GM23248 (cell line): ENCODE data around the gene TJP2. TPM values are rescaled to one million over a fixed set of nuclear protein-coding genes. Genes with fewer than 3 reads are reported as not detected.

ENCODE experiments used
- DNase-seq: peaks from one replicate; pipeline ENCODE4 v3.0.0-alpha.2; 2015
- H2AFZ ChIP-seq: fragments of 200-600 bp; sonication (generic); 2 replicates; pipeline ENCODE4 v1.6.1; 2016; ENCODE audit warnings: antibody characterized with exemption
- H3F3A ChIP-seq: fragments of 200-600 bp; sonication (generic); 2 replicates; pipeline ENCODE4 v1.6.1; 2016; ENCODE audit warnings: mild to moderate bottlenecking, antibody characterized with exemption, mixed run types; ENCODE audit not compliant: insufficient read depth
- H3K27ac ChIP-seq: fragments of 200-600 bp; sonication (generic); 2 replicates; pipeline ENCODE4 v1.5.1; 2016; ENCODE audit warnings: mild to moderate bottlenecking
- H3K27me3 ChIP-seq: fragments of 200-600 bp; sonication (generic); replicated peaks from 2 replicates; pipeline ENCODE4 v1.6.1; 2016; ENCODE audit warnings: mild to moderate bottlenecking; ENCODE audit not compliant: insufficient read depth
- H3K36me3 ChIP-seq: fragments of 200-600 bp; sonication (generic); 2 replicates; pipeline ENCODE4 v1.6.1; 2016; ENCODE audit warnings: low read depth, mild to moderate bottlenecking
- H3K4me1 ChIP-seq: fragments of 200-600 bp; sonication (generic); 2 replicates; pipeline ENCODE4 v1.6.1; 2016; ENCODE audit warnings: mild to moderate bottlenecking; ENCODE audit not compliant: insufficient read depth
- H3K4me2 ChIP-seq: fragments of 200-600 bp; sonication (generic); one replicate; pipeline ENCODE4 v1.6.1; 2016; ENCODE audit warnings: mild to moderate bottlenecking; ENCODE audit not compliant: unreplicated experiment
- H3K4me3 ChIP-seq: fragments of 200-600 bp; sonication (generic); 2 replicates; pipeline ENCODE4 v1.5.1; 2016; ENCODE audit warnings: mild to moderate bottlenecking
- H3K79me2 ChIP-seq: fragments of 200-600 bp; sonication (generic); 2 replicates; pipeline ENCODE4 v1.6.1; 2016; ENCODE audit warnings: mild to moderate bottlenecking; ENCODE audit not compliant: insufficient read depth
- H3K9ac ChIP-seq: fragments of 200-600 bp; sonication (generic); 2 replicates; pipeline ENCODE4 v1.6.1; 2016; ENCODE audit warnings: mild to moderate bottlenecking
- H3K9me2 ChIP-seq: fragments of 200-600 bp; sonication (generic); 2 replicates; pipeline ENCODE4 v1.6.1; 2016; ENCODE audit warnings: mixed run types, mild to moderate bottlenecking, moderate library complexity; ENCODE audit not compliant: insufficient read depth
- H3K9me3 ChIP-seq: fragments of 200-600 bp; sonication (generic); one replicate; pipeline ENCODE4 v1.6.1; 2017; ENCODE audit warnings: low read depth
- H4K20me1 ChIP-seq: fragments of 200-600 bp; sonication (generic); 2 replicates; pipeline ENCODE4 v1.6.0; 2016; ENCODE audit not compliant: insufficient read depth
- EZH2 ChIP-seq: fragments of 200-600 bp; sonication (generic); IDR thresholded peaks from 2 replicates; pipeline ENCODE4 v1.6.1; 2018; ENCODE audit warnings: antibody characterized with exemption, mild to moderate bottlenecking; ENCODE audit not compliant: insufficient read depth, poor library complexity, severe bottlenecking
- EZH2phosphoT487 ChIP-seq: fragments of 200-600 bp; sonication (generic); IDR thresholded peaks from 2 replicates; pipeline ENCODE4 v1.6.1; 2018; ENCODE audit warnings: antibody characterized with exemption, moderate library complexity, mild to moderate bottlenecking, low read depth; ENCODE audit not compliant: insufficient read depth
- WGBS, 2 experiments: methylation state at CpG; one replicate each; pipeline ENCODE4 v1.1.6; 2015 to 2017; ENCODE audit warnings: low lambda C conversion rate in 2 of 2, low coverage in 1 of 2; ENCODE audit errors: missing lambda C conversion rate in 2 of 2; 5-methylcytosine and 5-hydroxymethylcytosine counted together
- in situ Hi-C: fragments of 300-500 bp; cut with MboI; formaldehyde crosslinking; loops from 2 replicates; pipeline ENCODE4 v1.15.0; 2020
- polyA plus RNA-seq: library from polyadenylated mRNA; unstranded; fragments of >200 nt; fragmentation: Nextera tagmentation; extraction: Ambion mirVana; gene quantifications from 2 replicates; pipeline ENCODE4 v1.2.1, GENCODE V29; 2016
- total RNA-seq: library from RNA; depleted of rRNA; stranded (reverse); fragments of >200 nt; shearing (Covaris generic); gene quantifications from 2 replicates; pipeline ENCODE4 v1.2.3, GENCODE V29; 2014

Gene TJP2
- total and polyA plus RNA-seq, 2 experiments from 2014 or later, result 5.5 to 8.6 TPM

- TF ChIP-seq EZH2, result no peak
- TF ChIP-seq EZH2phosphoT487, result no peak
- Histone ChIP-seq H3K4me1 (peaks cover 18% of the 10 kb centered on the region), H3K4me3 (no peak overlapping the region), H4K20me1 (no peaks in the 10 kb centered on the region), H3K36me3 (no peaks in the 10 kb centered on the region), H3K4me2 (no peak overlapping the region), H3K79me2 (peaks cover 74% of the 10 kb centered on the region), H3K9ac (no peak overlapping the region), H3K27me3 (no peaks in the 10 kb centered on the region), H3K9me2 (no peaks in the 10 kb centered on the region), H3K9me3 (no peaks in the 10 kb centered on the region), H3F3A (peaks cover 11% of the 10 kb centered on the region; the same call in 1 of the 2 replicates), H2AFZ (no peak overlapping the region), H3K27ac (no peak overlapping the region)
- no peak for DNase-seq
- WGBS, 2 experiments, result 95 to 97% methylated on average over 2 of the region's 2 CpGs
- in situ Hi-C loops, result no loop called here
Measured at GRCh38 chr9:69188975-69189374, 14.9 kb downstream of the TJP2 start.

GRCh38 chr9:69190086-69190862, 16.2 kb downstream of the TJP2 start:
- WGBS, 2 experiments, result 96 to 97% methylated on average over 5 of the region's 5 CpGs
- no peak for DNase-seq
- H2AFZ ChIP-seq, result no peak overlapping the region
- H3K79me2 ChIP-seq, result peaks cover 74% of the 10 kb centered on the region
- no peaks in the 10 kb centered on the region for H4K20me1 ChIP-seq
- H3K36me3 ChIP-seq, result no peaks in the 10 kb centered on the region
- no peak overlapping the region for H3K4me2 ChIP-seq
- no peaks in the 10 kb centered on the region for H3K9me2 ChIP-seq
- no peaks in the 10 kb centered on the region for H3K9me3 ChIP-seq
- no peak overlapping the region for H3K4me3 ChIP-seq
- no peak for TF ChIP-seq EZH2phosphoT487
- no peak for TF ChIP-seq EZH2
- H3K27ac ChIP-seq, result no peak overlapping the region
- no peaks in the 10 kb centered on the region for H3K27me3 ChIP-seq
- in situ Hi-C loops, result loop anchor here (5.0 kb wide), 1 partner anchor 133 kb away; no protein-coding TSS in a partner anchor
- no peak overlapping the region for H3K9ac ChIP-seq
- H3K4me1 ChIP-seq, result peaks cover 18% of the 10 kb centered on the region
- H3F3A ChIP-seq, result peaks cover 11% of the 10 kb centered on the region; the same call in 1 of the 2 replicates

DNA sequence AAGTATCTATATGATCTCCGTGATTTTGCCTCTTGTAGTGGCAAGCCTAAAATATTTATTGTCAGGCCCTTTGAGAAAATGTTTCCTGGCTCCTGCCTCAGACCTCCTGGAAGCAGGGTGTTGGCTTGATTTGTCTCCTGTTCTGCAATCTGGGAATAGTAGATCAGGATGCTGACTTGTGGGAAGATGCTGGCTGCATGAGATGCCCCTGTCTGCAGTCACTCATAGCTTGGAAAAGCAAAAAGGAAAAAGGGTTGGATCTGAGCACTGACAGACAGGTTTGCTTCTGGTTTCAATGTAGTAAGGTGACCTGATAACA, 16.7 kb downstream of the TJP2 start:
- H3K4me3 ChIP-seq, result no peak overlapping the region
- no peak overlapping the region for H2AFZ ChIP-seq
- H3K4me1 ChIP-seq, result peaks cover 18% of the 10 kb centered on the region
- no peak overlapping the region for H3K9ac ChIP-seq
- WGBS, 2 experiments, result 85 to 89% methylated on average over 1 of the region's 1 CpG
- H3F3A ChIP-seq, result peaks cover 11% of the 10 kb centered on the region; the same call in 1 of the 2 replicates
- no peak overlapping the region for H3K4me2 ChIP-seq
- TF ChIP-seq EZH2 (no peak), EZH2phosphoT487 (no peak)
- no peaks in the 10 kb centered on the region for H3K27me3 ChIP-seq
- H4K20me1 ChIP-seq, result no peaks in the 10 kb centered on the region
- no peaks in the 10 kb centered on the region for H3K9me3 ChIP-seq
- H3K36me3 ChIP-seq, result no peaks in the 10 kb centered on the region
- peaks cover 74% of the 10 kb centered on the region for H3K79me2 ChIP-seq
- no peaks in the 10 kb centered on the region for H3K9me2 ChIP-seq
- no peak for DNase-seq
- in situ Hi-C loops, result loop anchor here (5.0 kb wide), 1 partner anchor 134 kb away; no protein-coding TSS in a partner anchor
- no peak overlapping the region for H3K27ac ChIP-seq

GRCh38 chr9:69191231-69191630, 17.2 kb downstream of the TJP2 start:
- H3K79me2 ChIP-seq, result peaks cover 74% of the 10 kb centered on the region

More at GRCh38 chr9:69191231-69191630, 17.2 kb downstream of the TJP2 start:
- H3K9me3 ChIP-seq, result no peaks in the 10 kb centered on the region
- no peak overlapping the region for H2AFZ ChIP-seq
- no peak overlapping the region for H3K4me2 ChIP-seq
- no peak for DNase-seq
- H3K4me3 ChIP-seq, result no peak overlapping the region
- TF ChIP-seq EZH2, result no peak
- no peak for TF ChIP-seq EZH2phosphoT487
- in situ Hi-C loops, result loop anchor here (5.0 kb wide), 1 partner anchor 134 kb away; no protein-coding TSS in a partner anchor
- H3K36me3 ChIP-seq, result no peaks in the 10 kb centered on the region
- H3K9me2 ChIP-seq, result no peaks in the 10 kb centered on the region
- H3K9ac ChIP-seq, result no peak overlapping the region
- no peaks in the 10 kb centered on the region for H4K20me1 ChIP-seq
- H3K4me1 ChIP-seq, result peaks cover 16% of the 10 kb centered on the region
- H3K27ac ChIP-seq, result no peak overlapping the region
- WGBS, 2 experiments, result 97 to 98% methylated on average over 3 of the region's 3 CpGs
- peaks cover 11% of the 10 kb centered on the region; the same call in 1 of the 2 replicates for H3F3A ChIP-seq
- no peaks in the 10 kb centered on the region for H3K27me3 ChIP-seq
